ENCODE measurements around the gene IMMP2L. TPM values are rescaled to one million over a fixed set of nuclear protein-coding genes. Genes with fewer than 3 reads are reported as not detected.

The IMMP2L gene
- total and polyA plus RNA-seq, 7 donors: 9.3 to 43.0 (median 19.2) TPM

GRCh38 chr7:111388912-111389311 lies 173.4 kb downstream of the IMMP2L start:
- DNase-seq (no peak), ATAC-seq (no peak)
- Histone ChIP-seq H3K4me3 (no peak overlapping the region), H3K27me3 (ENCODE audit: insufficient read depth in 3 of 3, low read length in 2 of 3) (no peaks in the 10 kb centered on the region), H3K27ac (no peak overlapping the region), H3K36me3 (ENCODE audit: insufficient read depth in 1 of 2, low read depth in 1 of 2) (no peaks in the 10 kb centered on the region), H3K4me1 (no peaks in the 10 kb centered on the region), H3K9me3 (no peaks in the 10 kb centered on the region)
- TF ChIP-seq CTCF (IDR thresholded peaks at IDR 0.05): no peak
- intact Hi-C loops (cut with DNase I): no loop called here
- WGBS, 3 donors: 89 to 98% (median 92%) methylated on average over 2 of the region's 2 CpGs

- DNase-seq (no peak), ATAC-seq (no peak)
- intact Hi-C loops (cut with DNase I): no loop called here
- H3K4me3 ChIP-seq: no peak overlapping the region
- H3K27ac ChIP-seq: no peak overlapping the region
- H3K36me3 ChIP-seq (ENCODE audit: insufficient read depth in 1 of 2, low read depth in 1 of 2): no peaks in the 10 kb centered on the region
- no peak for TF ChIP-seq CTCF (IDR thresholded peaks at IDR 0.05)
- H3K27me3 ChIP-seq (ENCODE audit: insufficient read depth in 3 of 3, low read length in 2 of 3): no peaks in the 10 kb centered on the region
- no peaks in the 10 kb centered on the region for H3K4me1 ChIP-seq
- no peaks in the 10 kb centered on the region for H3K9me3 ChIP-seq
- WGBS, 3 donors: 58 to 80% (median 62%) methylated on average over 2 of the region's 2 CpGs
Observed at GRCh38 chr7:111388016-111388415, 174.3 kb downstream of the IMMP2L start.

GRCh38 chr7:111384065-111384891 lies 178.0 kb downstream of the IMMP2L start:
- no peaks in the 10 kb centered on the region for H3K27me3 ChIP-seq (ENCODE audit: insufficient read depth in 3 of 3, low read length in 2 of 3)
- no peaks in the 10 kb centered on the region for H3K9me3 ChIP-seq
- no peak overlapping the region for H3K27ac ChIP-seq
- no peak for TF ChIP-seq CTCF (IDR thresholded peaks at IDR 0.05)
- DNase-seq (no peak), ATAC-seq (no peak)
- no peaks in the 10 kb centered on the region for H3K36me3 ChIP-seq (ENCODE audit: insufficient read depth in 1 of 2, low read depth in 1 of 2)
- no peaks in the 10 kb centered on the region for H3K4me1 ChIP-seq
- WGBS, 3 donors: 88 to 94% (median 90%) methylated on average over 3 of the region's 3 CpGs
- no peak overlapping the region for H3K4me3 ChIP-seq
- intact Hi-C loops (cut with DNase I): no loop called here

- H3K27me3 ChIP-seq (ENCODE audit: insufficient read depth in 3 of 3, low read length in 2 of 3): no peaks in the 10 kb centered on the region
- H3K4me1 ChIP-seq: no peaks in the 10 kb centered on the region
- no peaks in the 10 kb centered on the region for H3K36me3 ChIP-seq (ENCODE audit: insufficient read depth in 1 of 2, low read depth in 1 of 2)
- no peak for TF ChIP-seq CTCF (IDR thresholded peaks at IDR 0.05)
- intact Hi-C loops (cut with DNase I): no loop called here
- ATAC-seq: no peak
- no peak overlapping the region for H3K27ac ChIP-seq
- no peak overlapping the region for H3K4me3 ChIP-seq
- no peak for DNase-seq
- no peaks in the 10 kb centered on the region for H3K9me3 ChIP-seq
- WGBS, 3 donors: 91 to 97% (median 93%) methylated on average over 3 of the region's 3 CpGs
Observed at GRCh38 chr7:111383133-111383532, 179.2 kb downstream of the IMMP2L start.

- H3K4me3 ChIP-seq: no peak overlapping the region
Observed at GRCh38 chr7:111381590-111381989, 180.7 kb downstream of the IMMP2L start.

More at GRCh38 chr7:111381590-111381989, 180.7 kb downstream of the IMMP2L start:
- no peak for DNase-seq
- TF ChIP-seq CTCF (IDR thresholded peaks at IDR 0.05): no peak
- Histone ChIP-seq H3K27ac (no peak overlapping the region), H3K4me1 (no peaks in the 10 kb centered on the region), H3K27me3 (ENCODE audit: insufficient read depth in 3 of 3, low read length in 2 of 3) (no peaks in the 10 kb centered on the region), H3K9me3 (no peaks in the 10 kb centered on the region), H3K36me3 (ENCODE audit: insufficient read depth in 1 of 2, low read depth in 1 of 2) (no peaks in the 10 kb centered on the region)
- intact Hi-C loops (cut with DNase I): no loop called here
- 94 to 98% (median 96%) methylated on average over 2 of the region's 2 CpGs for WGBS, 3 donors
- ATAC-seq: no peak

Measured in psoas muscle (tissue), 8 donors.